Loucy (cell line): Measurements from ENCODE around the gene SAMD5.

Experiments used
- CTCF ChIP-seq: fragments of 200-600 bp; sonication (generic); conservative IDR thresholded peaks from 2 replicates; pipeline ENCODE4 v1.5.1; 2014; ENCODE audit warnings: mild to moderate bottlenecking, antibody characterized with exemption, low read length
- EZH2phosphoT487 ChIP-seq: fragments of 200-600 bp; IDR thresholded peaks from 2 replicates; pipeline ENCODE4 v1.6.1; 2018; ENCODE audit warnings: antibody characterized with exemption, mild to moderate bottlenecking, moderate library complexity, borderline replicate concordance

GRCh38 chr6:147463651-147464050, 44.8 kb upstream of the SAMD5 start:
- TF ChIP-seq CTCF (no peak), EZH2phosphoT487 (no peak)
